IPS DF 19.7 (cell line): Measurements from ENCODE around the gene PPM1D.

Experiments
- DNase-seq: peaks from one replicate; pipeline ENCODE4 v3.0.0-alpha.2; 2013; ENCODE audit warnings: low read depth, low spot score

Gene PPM1D

DNA sequence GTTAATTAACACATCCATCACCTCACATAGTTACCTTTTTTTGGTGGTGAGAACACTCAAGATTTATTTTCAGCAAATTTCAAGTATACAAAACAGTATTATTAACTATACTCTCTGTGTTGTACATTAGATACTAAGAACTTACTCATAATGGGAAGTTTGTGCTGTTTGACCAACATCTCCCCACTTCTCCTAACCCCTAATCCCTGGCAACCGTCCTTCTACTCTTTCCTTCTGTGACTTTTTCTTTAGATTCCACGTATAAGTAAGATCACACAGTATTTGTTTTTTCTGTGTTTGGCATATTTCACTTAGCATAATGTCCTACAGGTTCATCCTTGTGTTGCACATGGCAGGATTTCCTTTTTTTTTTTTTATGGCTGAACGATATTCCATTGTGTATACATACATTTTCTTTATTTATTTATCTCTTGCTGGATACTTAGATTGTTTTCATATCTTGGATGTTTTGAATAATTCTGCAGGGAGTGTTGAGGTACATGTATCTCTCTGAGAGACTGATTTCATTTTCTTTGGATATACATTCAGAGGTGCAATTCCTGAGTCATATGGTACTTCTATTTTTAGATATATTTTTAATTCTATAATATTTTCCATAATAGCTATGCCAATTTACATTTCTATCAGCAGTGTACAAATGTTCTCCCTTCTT lies 19.0 kb downstream of the PPM1D start:
- DNase-seq = no peak

DNA sequence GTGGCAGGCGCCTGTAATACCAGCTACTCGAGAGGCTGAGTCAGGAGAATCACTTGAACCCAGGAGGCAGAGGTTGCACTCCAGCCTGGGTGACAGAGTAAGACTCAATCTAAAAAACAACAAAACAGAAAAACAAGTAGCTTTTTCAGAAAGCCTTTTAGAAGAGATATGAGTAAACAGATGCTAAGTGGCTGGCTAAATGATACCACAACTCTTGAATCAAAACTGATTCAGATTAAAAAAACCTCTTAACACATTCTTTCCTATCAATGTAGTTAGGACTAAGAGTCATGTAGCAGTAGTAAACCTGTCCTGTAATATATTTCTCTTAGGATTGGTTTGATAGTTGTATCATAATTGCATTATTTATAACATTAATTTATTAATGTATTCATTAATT lies 23.0 kb downstream of the PPM1D start:
- no peak for DNase-seq

- no peak for DNase-seq
Observed at GRCh38 chr17:60623415-60623814, 23.4 kb downstream of the PPM1D start.

DNA sequence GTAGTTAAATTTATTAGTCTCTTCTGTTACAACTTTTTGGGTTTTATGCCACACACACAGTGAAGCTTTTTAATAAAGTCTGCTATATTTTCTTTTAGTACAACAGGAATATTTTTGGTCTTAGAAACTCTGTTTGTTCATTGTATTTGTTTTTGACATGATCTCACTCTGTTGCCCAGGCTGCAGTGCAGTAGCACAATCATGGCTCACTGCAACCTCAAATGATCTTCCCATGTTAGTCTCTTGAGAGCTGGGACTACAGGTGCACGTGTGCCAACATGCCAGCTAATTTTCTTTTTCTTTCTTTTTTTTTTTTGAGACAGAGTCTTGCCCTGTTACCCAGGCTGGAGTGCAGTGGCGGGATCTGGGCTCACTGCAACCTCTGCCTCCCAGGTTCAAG lies 27.1 kb downstream of the PPM1D start:
- DNase-seq = no peak

DNA sequence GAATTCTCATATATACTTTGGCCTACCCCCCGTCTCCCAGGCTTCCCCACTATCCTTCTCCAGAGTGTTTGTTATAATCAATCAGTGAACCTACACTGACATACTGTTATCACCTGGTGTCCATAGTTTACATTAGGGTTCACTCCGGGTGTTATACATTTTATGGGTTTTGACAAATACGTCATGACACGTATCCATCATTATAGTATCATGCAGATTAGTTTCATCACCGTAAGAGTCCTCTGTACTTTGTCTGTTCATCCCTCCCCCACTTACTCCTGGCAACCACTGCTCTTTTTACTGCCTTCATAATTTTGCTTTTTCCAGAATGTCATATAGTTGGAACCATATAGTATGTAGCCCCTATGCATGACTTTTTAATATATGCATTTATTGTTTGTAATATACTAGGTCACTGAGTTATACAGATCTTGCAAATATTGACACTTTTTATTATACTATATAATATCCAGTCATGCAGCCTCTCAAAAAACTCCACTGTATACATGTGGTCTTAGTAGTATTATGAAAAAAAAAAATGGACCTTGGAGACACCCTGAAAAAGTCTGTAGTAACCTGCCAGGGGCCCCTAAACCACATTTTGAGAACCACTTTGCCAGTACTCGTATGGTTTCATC lies 28.4 kb downstream of the PPM1D start:
- DNase-seq = no peak

GRCh38 chr17:60629120-60629519 lies 29.1 kb downstream of the PPM1D start:
- DNase-seq = no peak

- no peak for DNase-seq
Observed at GRCh38 chr17:60630352-60630751, 30.4 kb downstream of the PPM1D start.

- DNase-seq = no peak
Observed at GRCh38 chr17:60631119-60631518, 31.1 kb downstream of the PPM1D start.

DNA sequence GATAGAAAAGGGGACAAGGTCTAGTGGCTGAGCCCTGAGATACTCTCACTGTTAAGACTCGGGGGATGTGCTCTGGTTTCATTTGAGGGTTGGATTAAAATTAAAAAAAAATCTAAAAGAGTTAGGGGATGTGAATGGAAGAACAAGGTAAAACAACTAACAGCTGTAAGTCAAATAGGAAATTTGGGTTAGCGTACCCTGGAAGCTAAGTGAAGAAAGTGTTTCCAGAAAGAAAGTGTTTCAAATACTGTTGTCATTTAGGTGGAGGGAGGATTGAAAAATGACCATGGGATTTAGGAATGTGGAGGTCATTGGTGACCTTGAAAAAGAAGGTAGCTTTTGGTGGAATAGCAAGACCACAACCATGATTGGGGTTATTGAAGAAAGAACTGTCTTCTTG lies 37.7 kb downstream of the PPM1D start:
- DNase-seq = no peak

DNA sequence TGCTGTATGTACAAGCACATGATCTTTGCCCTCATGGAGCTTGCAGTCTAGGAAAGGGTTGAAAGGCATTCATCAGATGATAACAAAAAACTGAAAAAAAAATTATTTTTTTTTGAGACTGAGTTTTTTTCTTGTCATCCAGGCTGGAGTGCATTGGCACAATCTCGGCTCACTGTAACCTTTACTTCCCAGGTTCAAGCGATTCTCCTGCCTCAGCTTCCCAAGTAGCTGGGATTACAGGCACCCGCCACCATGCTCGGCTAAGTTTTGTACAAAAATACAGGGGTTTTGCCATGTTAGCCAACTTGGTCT lies 39.0 kb downstream of the PPM1D start:
- no peak for DNase-seq

- no peak for DNase-seq
Observed at GRCh38 chr17:60640503-60640902, 40.5 kb downstream of the PPM1D start.

DNA sequence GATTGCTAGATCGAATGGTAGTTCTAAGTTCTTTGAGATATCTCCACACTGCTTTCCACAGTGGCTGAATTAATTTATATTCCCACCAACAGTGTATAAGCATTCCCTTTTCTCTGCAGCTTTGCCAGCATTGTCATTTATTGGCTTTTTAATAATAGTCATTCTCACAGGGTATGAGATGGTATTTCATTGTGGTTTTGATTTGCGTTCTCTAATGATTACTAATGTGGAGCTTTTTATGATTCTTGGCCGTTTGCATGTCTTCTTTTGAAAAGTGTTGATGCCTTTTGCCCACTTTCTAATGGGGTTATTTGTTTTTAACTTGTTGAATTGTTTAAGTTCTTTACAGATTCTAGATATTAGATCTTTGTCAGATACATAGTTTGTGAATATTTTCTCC lies 41.1 kb downstream of the PPM1D start:
- no peak for DNase-seq

GRCh38 chr17:60641810-60642220 lies 41.8 kb downstream of the PPM1D start:
- peak; percentile 45 for DNase-seq

GRCh38 chr17:60645918-60646523 lies 46.0 kb downstream of the PPM1D start:
- DNase-seq = no peak

- no peak for DNase-seq
Observed at GRCh38 chr17:60646701-60647100, 46.7 kb downstream of the PPM1D start.

GRCh38 chr17:60647705-60648104 lies 47.7 kb downstream of the PPM1D start:
- no peak for DNase-seq

DNA sequence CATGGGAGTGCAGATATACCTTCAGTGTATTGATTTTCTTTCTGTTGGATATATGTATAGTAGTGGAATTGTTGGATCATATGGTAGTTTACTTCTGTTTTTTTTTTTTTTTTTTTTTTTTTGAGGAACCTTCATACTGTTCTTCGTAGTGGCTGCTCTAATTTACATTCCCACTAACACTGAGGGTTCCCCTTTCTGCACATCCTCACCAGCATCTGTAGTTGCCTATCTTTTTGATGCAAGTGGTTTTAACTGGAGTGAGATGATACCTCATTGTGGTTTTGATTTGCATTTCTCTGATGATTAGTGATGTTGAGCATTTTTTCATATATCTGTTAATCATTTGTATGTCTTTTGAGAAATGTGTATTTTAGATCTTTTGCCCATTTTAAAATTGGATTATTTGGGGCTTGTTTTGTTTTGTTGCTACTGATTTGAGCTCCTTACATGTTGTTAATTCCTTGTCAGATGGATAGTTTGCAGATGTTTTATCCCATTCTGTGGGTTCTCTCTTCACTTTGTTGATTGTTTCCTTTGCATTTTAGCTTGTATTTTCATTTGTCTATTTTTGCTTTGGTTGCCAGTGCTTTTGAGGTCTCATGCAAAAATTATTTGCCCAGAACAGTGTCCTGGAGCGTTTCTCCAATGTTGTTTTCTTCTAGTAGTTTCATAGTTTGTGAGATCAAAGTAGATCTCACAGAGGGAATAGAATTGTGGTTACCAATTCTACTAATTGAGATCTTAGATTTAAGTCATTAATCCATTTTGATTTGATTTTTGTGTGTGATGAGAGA lies 52.7 kb downstream of the PPM1D start:
- DNase-seq = no peak

- DNase-seq = no peak
Observed at GRCh38 chr17:60653569-60653968, 53.6 kb downstream of the PPM1D start.

DNA sequence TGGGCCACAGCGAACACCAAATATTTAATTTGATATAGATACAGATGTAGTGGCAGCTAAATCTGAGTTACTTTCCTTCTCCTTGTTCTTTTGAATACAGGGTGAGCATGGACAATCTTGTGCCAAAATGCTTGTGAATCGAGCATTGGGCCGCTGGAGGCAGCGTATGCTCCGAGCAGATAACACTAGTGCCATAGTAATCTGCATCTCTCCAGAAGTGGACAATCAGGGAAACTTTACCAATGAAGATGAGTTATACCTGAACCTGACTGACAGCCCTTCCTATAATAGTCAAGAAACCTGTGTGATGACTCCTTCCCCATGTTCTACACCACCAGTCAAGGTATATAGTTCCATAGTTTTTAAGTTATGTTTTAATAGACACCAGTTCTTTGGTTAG lies 56.5 kb downstream of the PPM1D start:
- no peak for DNase-seq

DNA sequence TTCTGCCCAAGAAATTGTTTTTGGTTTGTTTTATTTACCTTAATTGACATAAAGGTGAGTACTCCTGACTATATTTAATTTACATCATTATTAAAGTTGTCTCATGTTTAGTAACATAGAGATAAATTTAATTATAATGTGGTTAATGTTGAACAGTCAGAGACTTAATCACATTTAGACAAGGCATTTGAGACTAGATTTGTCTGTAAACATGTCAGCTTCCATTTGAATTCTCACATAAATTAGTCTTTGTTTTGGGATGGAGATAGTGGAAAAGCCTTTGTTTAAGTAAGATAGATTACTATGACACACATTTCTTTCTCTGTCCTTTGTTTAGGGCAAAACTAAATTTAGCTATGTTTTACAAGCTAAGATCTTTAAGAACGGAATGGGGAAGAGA lies 59.2 kb downstream of the PPM1D start:
- no peak for DNase-seq

- DNase-seq = no peak
Observed at GRCh38 chr17:60661489-60661888, 61.5 kb downstream of the PPM1D start.

- DNase-seq = no peak
Observed at GRCh38 chr17:60664022-60664421, 64.0 kb downstream of the PPM1D start.

- DNase-seq = no peak
Observed at GRCh38 chr17:60665602-60666001, 65.6 kb downstream of the PPM1D start.
